HCT116 (cell line): ENCODE results near the gene PBXIP1. TPM values are rescaled to one million over a fixed set of nuclear protein-coding genes. Genes with fewer than 3 reads are reported as not detected.

Experiments
- ATAC-seq: fragments of 200-7000 bp; cut with Tn5 transposase; 2 replicates; pipeline ENCODE4 v1.9.1; 2020; ENCODE audit warnings: mild to moderate bottlenecking, moderate library complexity
- BruUV-seq: library from RNA; stranded (reverse); fragments of 400-500 nt; replicated peaks from 2 replicates; lab custom pipeline; 2021; lab: Mats Ljungman, UMichigan
- CTCF ChIA-PET: fragments of 300-600 bp; sonication (Branson Sonifier 250); formaldehyde crosslinking; loops from one replicate; lab custom pipeline; 2021; ENCODE audit warnings: antibody characterized with exemption; lab: Charles Lee
- POLR2A ChIA-PET: fragments of 300-600, 350-600 bp; sonication (Branson Sonifier 250); formaldehyde crosslinking; loops from one replicate; lab custom pipeline; 2021; ENCODE audit warnings: antibody characterized with exemption; lab: Charles Lee
- RAD21 ChIA-PET, 2 experiments: fragments of 300-600 bp; sonication (Branson Sonifier 250); formaldehyde crosslinking; loops; one replicate each; lab custom pipeline; 2023; ENCODE audit warnings: low total read pairs in 2 of 2; ENCODE audit not compliant: uncharacterized antibody in 2 of 2, unreplicated experiment in 2 of 2, low non-redundant PET in 1 of 2; lab: Charles Lee
- DNase-seq: peaks from one replicate; pipeline ENCODE4 v3.0.0-alpha.2; 2010; ENCODE audit warnings: low read depth, low spot score
- H2AFZ ChIP-seq: fragments of 200-600 bp; shearing (Covaris generic), sonication (generic); 2 replicates; pipeline ENCODE4 v1.6.1; 2017; ENCODE audit warnings: low read depth, mixed run types, mixed read lengths, antibody characterized with exemption, low read length; ENCODE audit not compliant: poor library complexity, severe bottlenecking
- H3K27ac ChIP-seq: 2 replicates; pipeline ENCODE4 v1.5.1; 2012; ENCODE audit warnings: low read depth, low read length
- H3K27me3 ChIP-seq: fragments of 200-600 bp; sonication (generic); 2 replicates; pipeline ENCODE4 v1.6.1; 2016; ENCODE audit warnings: mixed run types, low read length, mixed read lengths; ENCODE audit not compliant: insufficient read depth
- H3K36me3 ChIP-seq, 2 experiments: fragments of 200-500 bp in 1 of 2; fragments of 200-600 bp in 1 of 2; sonication (Bioruptor generic) in 1 of 2; sonication (generic) in 1 of 2; 2 replicates each; pipeline versions ENCODE4 v1.5.1 to v1.6.1; 2014 to 2016; ENCODE audit warnings: low read length in 2 of 2, inconsistent platforms in 1 of 2, mixed read lengths in 1 of 2, mixed run types in 1 of 2; ENCODE audit not compliant: insufficient read depth in 2 of 2, control insufficient read depth in 1 of 2
- H3K4me1 ChIP-seq, 2 experiments: fragments of 200-600 bp in 1 of 2; sonication (generic) in 1 of 2; 2 replicates each; pipeline versions ENCODE4 v1.5.1 to v1.6.1; 2012 to 2017; ENCODE audit warnings: low read length in 2 of 2, inconsistent platforms in 1 of 2, mild to moderate bottlenecking in 1 of 2, mixed read lengths in 1 of 2, mixed run types in 1 of 2, moderate library complexity in 1 of 2; ENCODE audit not compliant: insufficient read depth in 2 of 2, control insufficient read depth in 1 of 2
- H3K4me2 ChIP-seq: fragments of 200-600 bp; sonication (generic); 2 replicates; pipeline ENCODE4 v1.6.1; 2017; ENCODE audit warnings: mixed run types, low read length, mixed read lengths
- H3K4me3 ChIP-seq, 2 experiments: fragments of 200-600 bp in 1 of 2; sonication (generic) in 1 of 2; replicated peaks in 1 of 2; 2 replicates each; pipeline ENCODE4 v1.5.1; 2011 to 2016; ENCODE audit warnings: low read length in 2 of 2, control low read depth in 1 of 2, low read depth in 1 of 2, mild to moderate bottlenecking in 1 of 2, mixed read lengths in 1 of 2, mixed run types in 1 of 2
- H3K79me2 ChIP-seq: fragments of 200-600 bp; sonication (generic); 2 replicates; pipeline ENCODE4 v1.6.1; 2017; ENCODE audit warnings: mild to moderate bottlenecking, mixed run types, low read length, moderate library complexity, mixed read lengths; ENCODE audit not compliant: insufficient read depth
- H3K9ac ChIP-seq: fragments of 200-600 bp; sonication (generic); 2 replicates; pipeline ENCODE4 v1.6.1; 2016; ENCODE audit warnings: low read length, mixed read lengths
- H3K9me2 ChIP-seq: fragments of 200-600 bp; sonication (generic), shearing (Covaris generic); 2 replicates; pipeline ENCODE4 v1.6.1; 2017; ENCODE audit warnings: mixed run types, mild to moderate bottlenecking, moderate library complexity; ENCODE audit not compliant: insufficient read depth
- H3K9me3 ChIP-seq, 2 experiments: fragments of 200-500 bp in 1 of 2; fragments of 200-600 bp in 1 of 2; sonication (Bioruptor generic) in 1 of 2; sonication (generic) in 1 of 2; 2 replicates each; pipeline ENCODE4 v1.6.1; 2014 to 2017; ENCODE audit warnings: low read length in 2 of 2, mixed read lengths in 2 of 2, inconsistent platforms in 1 of 2, low read depth in 1 of 2, mild to moderate bottlenecking in 1 of 2, mixed run types in 1 of 2, moderate library complexity in 1 of 2; ENCODE audit not compliant: control insufficient read depth in 1 of 2, insufficient read depth in 1 of 2
- H4K20me1 ChIP-seq: fragments of 200-600 bp; sonication (generic), shearing (Covaris generic); 2 replicates; pipeline ENCODE4 v1.6.1; 2017; ENCODE audit warnings: mixed run types, mild to moderate bottlenecking, moderate library complexity; ENCODE audit not compliant: insufficient read depth
- CBX3 ChIP-seq: IDR thresholded peaks from 2 replicates; pipeline ENCODE4 v1.6.1; 2012; ENCODE audit warnings: low read depth
- CEBPB ChIP-seq: IDR thresholded peaks from 2 replicates; pipeline ENCODE4 v1.6.1; 2012; ENCODE audit warnings: low read depth
- CTCF ChIP-seq, 3 experiments: fragments of 200-600 bp in 1 of 3; sonication (generic) in 1 of 3; IDR thresholded peaks in 2 of 3; conservative IDR thresholded peaks in 1 of 3; 2 replicates each; pipeline ENCODE4 v1.5.1; 2012 to 2017; ENCODE audit warnings: low read depth in 2 of 3, low read length in 2 of 3, antibody characterized with exemption in 1 of 3, borderline replicate concordance in 1 of 3, control low read depth in 1 of 3, mild to moderate bottlenecking in 1 of 3, mixed read lengths in 1 of 3, mixed run types in 1 of 3, moderate library complexity in 1 of 3; ENCODE audit not compliant: insufficient read depth in 1 of 3
- ELF1 ChIP-seq: IDR thresholded peaks from 2 replicates; pipeline ENCODE4 v1.6.1; 2012; ENCODE audit warnings: low read depth, borderline replicate concordance
- EZH2 ChIP-seq: fragments of 200-600 bp; sonication (generic); IDR thresholded peaks from 2 replicates; pipeline ENCODE4 v1.6.1; 2017; ENCODE audit warnings: antibody characterized with exemption, mixed run types
- EZH2phosphoT487 ChIP-seq: fragments of 200-600 bp; IDR thresholded peaks from 2 replicates; pipeline ENCODE4 v1.6.1; 2018; ENCODE audit warnings: antibody characterized with exemption, borderline replicate concordance
- FOSL1 ChIP-seq: IDR thresholded peaks from 2 replicates; pipeline ENCODE4 v1.6.1; 2012; ENCODE audit warnings: low read depth
- JUND ChIP-seq: IDR thresholded peaks from 2 replicates; pipeline ENCODE4 v1.6.1; 2012
- MAX ChIP-seq: IDR thresholded peaks from 2 replicates; pipeline ENCODE4 v1.6.1; 2012
- POLR2A ChIP-seq: IDR thresholded peaks from 2 replicates; pipeline ENCODE4 v1.7.0; 2011; ENCODE audit warnings: borderline replicate concordance; ENCODE audit not compliant: insufficient read depth, insufficient read length; ENCODE audit errors: extremely low read depth
- POLR2AphosphoS5 ChIP-seq: IDR thresholded peaks from 2 replicates; pipeline ENCODE4 v1.6.1; 2011; ENCODE audit warnings: mild to moderate bottlenecking, low read depth, low read length, moderate library complexity
- SIN3A ChIP-seq: IDR thresholded peaks from 2 replicates; pipeline ENCODE4 v1.6.1; 2012; ENCODE audit warnings: low read depth
- SP1 ChIP-seq: IDR thresholded peaks from 2 replicates; pipeline ENCODE4 v1.6.1; 2012; ENCODE audit warnings: low read depth
- TCF7L2 ChIP-seq: IDR thresholded peaks from 2 replicates; pipeline ENCODE4 v1.7.0; 2011; ENCODE audit warnings: borderline replicate concordance, inconsistent platforms; ENCODE audit not compliant: insufficient read depth, insufficient read length; ENCODE audit errors: extremely low read depth
- YY1 ChIP-seq: IDR thresholded peaks from 2 replicates; pipeline ENCODE4 v1.6.1; 2011; ENCODE audit warnings: low read length, low read depth, moderate library complexity, mild to moderate bottlenecking; ENCODE audit not compliant: insufficient replicate concordance; ENCODE audit errors: extremely low read depth
- ZFX ChIP-seq: fragments of 450-650 bp; IDR thresholded peaks from 2 replicates; pipeline ENCODE4 v1.6.1; 2017
- ZNF274 ChIP-seq: fragments of 200-500 bp; sonication (Bioruptor generic); IDR thresholded peaks from 2 replicates; pipeline ENCODE4 v1.6.1; 2014; ENCODE audit warnings: mild to moderate bottlenecking, low read depth, low read length, inconsistent platforms
- intact Hi-C: fragments of 100-400 bp; cut with micrococcal nuclease; formaldehyde crosslinking; loops from 2 replicates; pipeline ENCODE4 v1.10.0; 2022
- total RNA-seq: library from RNA; stranded (reverse); gene quantifications from one replicate; pipeline ENCODE4 v1.2.1, GENCODE V29; 2021; ENCODE audit not compliant: unreplicated experiment
- TF ChIP-seq, protein P1 (sequence below): IDR thresholded peaks from 2 replicates; pipeline ENCODE4 v1.6.1; 2012; ENCODE audit warnings: low read depth

Gene PBXIP1
- total RNA-seq, 1 experiment from 2014 or later, result 12.6 TPM

DNA sequence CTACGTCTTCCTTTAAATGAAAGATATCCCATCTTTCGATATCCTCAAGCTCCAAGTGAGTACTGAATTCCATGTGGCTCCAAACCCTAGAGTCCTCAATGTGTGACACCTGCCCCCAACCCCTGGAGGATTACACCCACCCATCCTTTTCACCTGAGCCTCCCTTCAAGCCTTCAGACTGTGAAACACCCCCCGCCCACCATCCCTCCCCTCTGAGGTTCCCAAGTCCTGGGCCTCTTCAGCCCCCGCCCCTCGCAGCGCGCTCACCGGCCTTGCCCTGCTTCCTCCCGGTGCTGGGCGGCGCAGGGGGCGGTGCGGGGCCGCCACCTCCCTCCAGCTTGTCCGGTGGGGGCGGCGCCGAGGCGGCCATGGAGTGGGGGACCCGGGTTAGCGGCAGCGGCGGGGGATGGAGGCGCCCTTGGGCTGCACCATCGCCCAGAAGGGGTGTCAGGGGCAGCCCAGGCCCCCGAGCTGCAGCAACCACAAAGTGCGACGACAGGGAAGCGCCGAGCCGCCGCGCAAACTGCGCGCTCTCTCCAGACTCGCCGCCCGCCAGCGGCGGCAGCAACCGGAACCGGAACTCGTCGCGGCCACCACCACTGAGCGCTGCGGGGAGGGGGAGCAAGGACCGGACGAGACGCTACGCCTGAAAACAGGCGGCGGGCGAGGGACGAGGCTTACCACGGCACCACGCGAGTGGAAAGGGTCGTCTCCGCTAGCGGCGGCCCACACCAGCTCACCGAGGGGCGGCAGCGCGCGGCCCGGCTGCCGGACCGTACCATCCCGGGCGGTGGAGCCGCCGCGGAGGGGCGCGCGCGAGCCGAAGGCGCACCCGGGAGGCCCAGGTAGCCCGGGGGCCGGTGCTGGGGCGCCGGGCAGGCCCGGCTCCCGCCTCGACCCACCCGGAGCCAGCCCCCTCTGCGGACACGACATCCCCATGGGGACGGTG is 5.6 kb upstream of the PBXIP1 start, which contains the start of gene PYGO2:
PYGO2 (minus strand) TSS at position 576 of the 949 bp plus-strand sequence; CDS start at position 370, 206 bp downstream.
- H3K79me2 ChIP-seq, result peaks cover 25% of the 10 kb centered on the region
- no peak within 1 kb of the TSS for H2AFZ ChIP-seq
- H3K36me3 ChIP-seq, result peaks cover 20 to 41% of the 10 kb centered on the region in 2 experiments; a peak in 3 of 4 replicates

More for the DNA sequence above, 5.6 kb upstream of the PBXIP1 start, which contains the start of gene PYGO2:
- ChIA-PET CTCF (interaction anchor here (1.0 to 2.5 kb wide), 4 partner anchors 9 to 402 kb away, joined by 3 to 15 read pairs (median 8); partner anchors contain the start of gene SHC1), POLR2A (interaction anchor here (0.5 to 2.4 kb wide), 6 partner anchors 11 to 412 kb away, joined by 3 to 38 read pairs (median 3); partner anchors contain the start of genes CKS1B, KCNN3, LENEP and SHC1), RAD21 (interaction anchor here (1.1 to 1.2 kb wide), 2 partner anchors 34 to 38 kb away, joined by 4 to 5 read pairs; no protein-coding TSS in a partner anchor)
- Histone ChIP-seq H3K9ac (peak within 1 kb of the TSS; percentile 78), H3K27me3 (no peaks in the 10 kb centered on the region), H3K9me3 (no peaks in the 10 kb centered on the region), H3K4me3 (peak within 1 kb of the TSS; percentile 64 to 80), H3K4me1 (peaks cover 20 to 50% of the 10 kb centered on the region in 2 experiments), H3K4me2 (peak within 1 kb of the TSS; percentile 82), H3K9me2 (no peaks in the 10 kb centered on the region), H4K20me1 (no peaks in the 10 kb centered on the region), H3K27ac (peak within 1 kb of the TSS; percentile 92)
- TF ChIP-seq SIN3A (peak; percentile 83), CEBPB (no peak), FOSL1 (no peak), MAX (peak; percentile 68), POLR2AphosphoS5 (peak; percentile 83), ZFX (peak; percentile 94; the same call in 1 of the 2 replicates), CBX3 (no peak), POLR2A (peak; percentile 65), EZH2 (no peak), ZNF274 (no peak), TCF7L2 (peak; percentile 61), YY1 (peak; percentile 63), ELF1 (no peak), SP1 (peak; percentile 32; the same call in 1 of the 2 replicates), EZH2phosphoT487 (no peak), CTCF (IDR thresholded peaks at IDR 0.05 in 2 of 3, conservative IDR thresholded peaks at IDR 0.05 in 1 of 3; ENCODE audit: borderline replicate concordance in 1 of 3, insufficient read depth in 1 of 3, low read depth in 2 of 3, low read length in 2 of 3) (peak in 2 of 3 experiments; percentile 32 to 54; a peak in 3 of 6 replicates), JUND (peak; percentile 55)
- TF ChIP-seq, protein P1, sequence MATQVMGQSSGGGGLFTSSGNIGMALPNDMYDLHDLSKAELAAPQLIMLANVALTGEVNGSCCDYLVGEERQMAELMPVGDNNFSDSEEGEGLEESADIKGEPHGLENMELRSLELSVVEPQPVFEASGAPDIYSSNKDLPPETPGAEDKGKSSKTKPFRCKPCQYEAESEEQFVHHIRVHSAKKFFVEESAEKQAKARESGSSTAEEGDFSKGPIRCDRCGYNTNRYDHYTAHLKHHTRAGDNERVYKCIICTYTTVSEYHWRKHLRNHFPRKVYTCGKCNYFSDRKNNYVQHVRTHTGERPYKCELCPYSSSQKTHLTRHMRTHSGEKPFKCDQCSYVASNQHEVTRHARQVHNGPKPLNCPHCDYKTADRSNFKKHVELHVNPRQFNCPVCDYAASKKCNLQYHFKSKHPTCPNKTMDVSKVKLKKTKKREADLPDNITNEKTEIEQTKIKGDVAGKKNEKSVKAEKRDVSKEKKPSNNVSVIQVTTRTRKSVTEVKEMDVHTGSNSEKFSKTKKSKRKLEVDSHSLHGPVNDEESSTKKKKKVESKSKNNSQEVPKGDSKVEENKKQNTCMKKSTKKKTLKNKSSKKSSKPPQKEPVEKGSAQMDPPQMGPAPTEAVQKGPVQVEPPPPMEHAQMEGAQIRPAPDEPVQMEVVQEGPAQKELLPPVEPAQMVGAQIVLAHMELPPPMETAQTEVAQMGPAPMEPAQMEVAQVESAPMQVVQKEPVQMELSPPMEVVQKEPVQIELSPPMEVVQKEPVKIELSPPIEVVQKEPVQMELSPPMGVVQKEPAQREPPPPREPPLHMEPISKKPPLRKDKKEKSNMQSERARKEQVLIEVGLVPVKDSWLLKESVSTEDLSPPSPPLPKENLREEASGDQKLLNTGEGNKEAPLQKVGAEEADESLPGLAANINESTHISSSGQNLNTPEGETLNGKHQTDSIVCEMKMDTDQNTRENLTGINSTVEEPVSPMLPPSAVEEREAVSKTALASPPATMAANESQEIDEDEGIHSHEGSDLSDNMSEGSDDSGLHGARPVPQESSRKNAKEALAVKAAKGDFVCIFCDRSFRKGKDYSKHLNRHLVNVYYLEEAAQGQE, result no peak
- no peak for DNase-seq
- BruUV-seq, result no TSS peak
- ATAC-seq, result peak; percentile 85
- intact Hi-C loops, result loop anchor here (5.0 kb wide), 1 partner anchor 36 kb away; no protein-coding TSS in a partner anchor
